Measurements from ENCODE around the gene ELMO2.
"Not testable (repeated sequence)": the region's sequence is repeated elsewhere in the genome, so short reads cannot be mapped to it uniquely, and the experiment has no call there.

ELMO2 gene

GRCh38 chr20:46402331-46402811, 4.0 kb downstream of the ELMO2 start:
- no peak for DNase-seq (ENCODE audit: low read depth)

GRCh38 chr20:46401478-46401860, 4.9 kb downstream of the ELMO2 start:
- no peak for DNase-seq (ENCODE audit: low read depth)

GRCh38 chr20:46400828-46401477, 5.5 kb downstream of the ELMO2 start:
- peak; percentile 4 for DNase-seq (ENCODE audit: low read depth)

GRCh38 chr20:46400253-46400652, 6.2 kb downstream of the ELMO2 start:
- DNase-seq (ENCODE audit: low read depth), result no peak

- DNase-seq (ENCODE audit: low read depth), result no peak
Measured at GRCh38 chr20:46399401-46399800, 7.0 kb downstream of the ELMO2 start.

- no peak for DNase-seq (ENCODE audit: low read depth)
Measured at GRCh38 chr20:46398963-46399362, 7.5 kb downstream of the ELMO2 start.

GRCh38 chr20:46396052-46396740, 10.2 kb downstream of the ELMO2 start:
- DNase-seq (ENCODE audit: low read depth), result no peak

- no peak for DNase-seq (ENCODE audit: low read depth)
Measured at GRCh38 chr20:46394872-46395760, 11.3 kb downstream of the ELMO2 start.

- DNase-seq (ENCODE audit: low read depth), result no peak
Measured at GRCh38 chr20:46393967-46394366, 12.4 kb downstream of the ELMO2 start.

- no peak for DNase-seq (ENCODE audit: low read depth)
Measured at GRCh38 chr20:46388937-46389336, 17.5 kb downstream of the ELMO2 start.

GRCh38 chr20:46388201-46388836, 18.1 kb downstream of the ELMO2 start:
- no peak for DNase-seq (ENCODE audit: low read depth)

GRCh38 chr20:46387054-46387453, 19.4 kb downstream of the ELMO2 start:
- not testable (repeated sequence) for DNase-seq (ENCODE audit: low read depth)

- no peak for DNase-seq (ENCODE audit: low read depth)
Measured at GRCh38 chr20:46378412-46379009, 27.9 kb downstream of the ELMO2 start.

- DNase-seq (ENCODE audit: low read depth), result no peak
Measured at GRCh38 chr20:46377518-46377917, 28.9 kb downstream of the ELMO2 start.

GRCh38 chr20:46376196-46376785, 30.1 kb downstream of the ELMO2 start:
- no peak for DNase-seq (ENCODE audit: low read depth)

GRCh38 chr20:46375771-46376170, 30.6 kb downstream of the ELMO2 start:
- no peak for DNase-seq (ENCODE audit: low read depth)

- DNase-seq (ENCODE audit: low read depth), result no peak
Measured at GRCh38 chr20:46374383-46374782, 32.0 kb downstream of the ELMO2 start.

GRCh38 chr20:46371656-46372055, 34.8 kb downstream of the ELMO2 start:
- no peak for DNase-seq (ENCODE audit: low read depth)

- no peak for DNase-seq (ENCODE audit: low read depth)
Measured at GRCh38 chr20:46368902-46369268, 37.5 kb downstream of the ELMO2 start.

- DNase-seq (ENCODE audit: low read depth), result no peak
Measured at GRCh38 chr20:46367967-46368901, 38.2 kb downstream of the ELMO2 start.

All from stimulated activated CD8-positive, alpha-beta memory T cell treated with anti-CD3 and anti-CD28 coated beads, Interleukin-12 subunit alpha, Interleukin-12 subunit beta, amount 100 ng/mL, for 1 hour (primary cell).